MV-4-11 (cell line): ENCODE results near the gene PSAP.

ENCODE experiments used
- DNase-seq: peaks from one replicate; lab custom pipeline; 2025; lab: John Stamatoyannopoulos, UW

PSAP gene

DNA sequence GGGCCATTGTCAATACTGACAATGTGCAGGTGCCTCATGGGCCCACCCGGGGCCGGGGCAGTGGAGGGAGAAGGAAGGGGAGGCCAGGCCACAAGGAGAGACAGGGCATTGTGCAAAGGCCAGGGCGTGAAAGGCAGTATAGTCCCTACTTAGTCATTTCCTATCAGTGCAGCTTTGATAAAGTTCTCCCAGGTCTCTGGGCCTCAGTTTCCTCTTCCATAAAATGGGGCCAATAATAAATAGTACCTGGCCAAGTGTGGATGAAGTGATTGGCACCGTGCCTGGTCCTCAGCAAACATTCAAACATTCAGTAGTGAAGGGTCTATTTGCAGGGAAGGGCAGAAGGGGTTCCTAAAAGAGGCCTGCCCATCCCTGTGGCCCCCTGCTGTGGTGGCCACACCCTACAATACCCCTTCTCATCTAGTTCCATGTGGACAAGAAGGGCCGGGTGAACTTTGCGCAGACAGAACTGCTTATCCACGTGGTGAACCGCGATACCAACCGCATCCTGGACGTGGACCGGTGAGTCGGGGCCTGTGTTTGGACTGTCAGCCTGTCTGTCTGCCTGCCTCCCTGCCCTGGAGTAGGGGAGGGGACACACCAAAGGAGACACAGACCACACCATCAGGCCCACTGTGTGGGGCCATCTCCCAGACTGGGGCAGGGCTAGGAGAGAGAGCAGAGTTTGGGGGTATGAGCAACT is 40.9 kb downstream of the PSAP start:
- peak; percentile 57 for DNase-seq

DNA sequence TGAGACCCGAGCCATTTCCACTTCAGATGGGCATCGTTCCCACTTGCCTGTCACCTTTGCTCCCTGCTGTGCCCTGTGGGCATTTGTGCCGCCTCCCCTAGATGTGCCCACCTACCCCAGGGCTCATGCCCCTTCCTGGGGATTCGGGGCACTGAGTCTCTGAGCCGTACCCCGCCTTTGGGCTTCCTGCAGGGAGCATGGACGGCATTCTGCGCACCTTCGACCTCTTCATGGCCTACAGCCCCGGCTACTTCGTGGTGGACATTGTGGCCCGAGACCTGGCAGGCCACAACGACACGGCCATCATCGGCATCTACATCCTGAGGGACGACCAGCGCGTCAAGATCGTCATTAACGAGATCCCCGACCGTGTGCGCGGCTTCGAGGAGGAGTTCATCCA is 41.4 kb downstream of the PSAP start:
- DNase-seq, result no peak

DNA sequence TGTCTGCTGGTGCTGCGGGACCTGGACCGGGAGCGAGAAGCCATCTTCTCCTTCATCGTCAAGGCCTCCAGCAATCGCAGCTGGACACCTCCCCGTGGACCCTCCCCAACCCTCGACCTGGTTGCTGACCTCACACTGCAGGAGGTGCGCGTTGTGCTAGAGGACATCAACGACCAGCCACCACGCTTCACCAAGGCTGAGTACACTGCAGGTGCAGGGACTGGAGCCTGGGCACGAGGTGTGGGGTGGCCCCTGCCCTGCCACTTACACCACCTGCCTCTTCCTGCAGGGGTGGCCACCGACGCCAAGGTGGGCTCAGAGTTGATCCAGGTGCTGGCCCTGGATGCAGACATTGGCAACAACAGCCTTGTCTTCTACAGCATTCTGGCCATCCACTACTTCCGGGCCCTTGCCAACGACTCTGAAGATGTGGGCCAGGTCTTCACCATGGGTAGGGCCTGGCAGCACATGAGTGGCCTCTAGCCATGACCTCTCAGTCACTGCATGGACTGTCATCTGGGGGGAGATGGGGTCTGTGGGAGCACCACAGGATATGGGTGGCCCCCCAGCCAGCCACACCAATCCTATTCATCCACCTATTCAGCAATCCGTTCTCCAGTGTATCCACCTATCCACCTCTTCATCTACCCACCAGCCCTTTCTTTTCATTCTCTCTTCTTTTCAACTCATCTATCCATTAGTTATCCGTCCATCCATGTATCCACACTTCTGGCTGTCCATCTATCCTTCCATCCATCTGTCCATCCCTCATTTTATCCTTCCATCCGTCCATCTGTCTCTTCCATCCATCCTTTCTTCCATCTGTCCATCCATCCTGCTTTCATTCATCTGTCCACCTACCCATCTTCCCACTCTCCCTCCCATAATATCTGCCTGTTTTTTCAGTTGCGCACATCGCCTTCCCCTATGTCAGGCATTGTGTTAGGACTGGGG is 43.2 kb downstream of the PSAP start:
- no peak for DNase-seq

DNA sequence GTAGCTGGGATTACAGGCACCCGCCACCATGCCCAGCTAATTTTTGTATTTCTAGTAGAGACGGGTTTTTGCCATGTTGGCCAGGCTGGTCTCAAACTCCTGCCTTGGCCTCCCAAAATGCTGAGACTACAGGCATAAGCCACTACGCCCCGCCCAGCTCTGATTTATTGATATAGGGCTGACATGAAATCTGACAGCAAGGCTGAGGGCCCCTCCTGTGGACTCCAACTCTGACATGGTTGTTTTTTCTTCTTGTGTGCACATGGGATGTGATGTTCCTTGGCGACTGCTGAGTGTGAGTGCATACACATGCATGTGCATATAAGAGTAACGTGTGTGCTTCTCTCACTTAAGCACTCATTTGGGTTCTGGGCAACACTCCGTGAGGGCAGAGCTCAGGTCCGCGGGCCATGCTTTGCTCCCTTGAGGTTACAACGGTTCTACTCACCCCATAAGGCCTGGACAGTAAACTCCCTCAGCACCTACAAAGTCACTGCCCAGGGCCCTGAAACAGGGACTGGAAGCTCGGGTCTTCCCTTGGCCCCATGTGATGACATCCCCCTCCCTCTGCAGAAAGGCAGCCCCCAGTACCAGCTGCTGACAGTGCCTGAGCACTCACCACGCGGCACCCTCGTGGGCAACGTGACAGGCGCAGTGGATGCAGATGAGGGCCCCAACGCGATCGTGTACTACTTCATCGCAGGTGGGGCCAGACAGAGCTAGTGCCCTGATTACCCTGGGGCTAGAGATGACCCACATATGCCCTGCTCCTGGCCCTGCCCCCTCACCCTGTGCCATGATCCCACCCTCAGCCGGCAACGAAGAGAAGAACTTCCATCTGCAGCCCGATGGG is 44.1 kb downstream of the PSAP start:
- no peak for DNase-seq

DNA sequence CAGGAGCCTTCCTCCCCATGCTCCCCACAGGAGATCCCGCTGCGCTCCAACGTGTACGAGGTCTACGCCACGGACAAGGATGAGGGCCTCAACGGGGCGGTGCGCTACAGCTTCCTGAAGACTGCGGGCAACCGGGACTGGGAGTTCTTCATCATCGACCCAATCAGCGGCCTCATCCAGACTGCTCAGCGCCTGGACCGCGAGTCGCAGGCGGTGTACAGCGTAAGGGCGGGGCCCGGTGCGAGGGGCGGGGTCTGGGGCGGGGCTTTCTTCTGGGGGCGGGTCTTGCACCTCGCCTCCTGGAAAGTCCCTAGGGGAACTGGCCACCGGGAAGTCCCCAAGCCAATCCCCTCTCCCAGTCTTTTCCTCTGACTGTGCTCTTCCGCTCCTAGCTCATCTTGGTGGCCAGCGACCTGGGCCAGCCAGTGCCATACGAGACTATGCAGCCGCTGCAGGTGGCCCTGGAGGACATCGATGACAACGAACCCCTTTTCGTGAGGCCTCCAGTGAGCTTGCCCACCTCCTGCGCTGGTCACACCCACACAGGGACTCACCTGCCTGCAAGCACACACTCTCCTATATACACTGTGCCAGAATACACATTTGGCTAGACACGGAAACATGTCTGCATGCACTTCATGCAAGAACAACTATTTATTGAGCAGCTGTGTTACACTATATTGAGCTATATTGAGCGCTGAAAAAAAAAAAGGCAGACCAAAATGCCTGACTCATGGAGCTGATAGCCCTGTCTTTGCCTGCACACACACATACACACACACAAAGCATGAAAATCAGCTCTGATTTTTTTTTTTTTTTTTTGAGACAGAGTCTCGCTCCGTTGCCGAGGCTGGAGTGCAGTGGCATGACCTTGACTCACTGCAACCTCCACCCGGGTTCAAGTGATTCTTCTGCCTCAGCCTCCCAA is 45.0 kb downstream of the PSAP start:
- no peak for DNase-seq

DNA sequence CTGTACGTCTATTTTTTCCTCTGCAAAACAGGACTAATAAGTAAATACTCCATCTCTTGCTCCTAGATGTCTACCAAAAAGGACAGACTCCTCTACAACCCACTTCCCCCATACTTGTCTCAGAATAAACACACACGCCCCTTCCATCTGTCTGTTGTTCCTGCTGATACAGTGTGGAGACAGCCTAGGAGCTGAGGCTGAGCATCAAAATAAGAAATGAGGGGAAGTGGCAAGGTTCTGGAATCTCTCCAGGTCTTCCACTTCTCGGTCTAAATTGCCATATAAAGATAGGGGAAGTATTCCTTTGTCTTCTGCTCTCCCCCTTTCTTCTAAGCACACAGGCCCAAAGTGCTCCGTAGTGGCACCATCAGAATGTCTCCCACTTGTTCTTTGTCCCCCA is 47.0 kb downstream of the PSAP start:
- DNase-seq, result peak; percentile 87

DNA sequence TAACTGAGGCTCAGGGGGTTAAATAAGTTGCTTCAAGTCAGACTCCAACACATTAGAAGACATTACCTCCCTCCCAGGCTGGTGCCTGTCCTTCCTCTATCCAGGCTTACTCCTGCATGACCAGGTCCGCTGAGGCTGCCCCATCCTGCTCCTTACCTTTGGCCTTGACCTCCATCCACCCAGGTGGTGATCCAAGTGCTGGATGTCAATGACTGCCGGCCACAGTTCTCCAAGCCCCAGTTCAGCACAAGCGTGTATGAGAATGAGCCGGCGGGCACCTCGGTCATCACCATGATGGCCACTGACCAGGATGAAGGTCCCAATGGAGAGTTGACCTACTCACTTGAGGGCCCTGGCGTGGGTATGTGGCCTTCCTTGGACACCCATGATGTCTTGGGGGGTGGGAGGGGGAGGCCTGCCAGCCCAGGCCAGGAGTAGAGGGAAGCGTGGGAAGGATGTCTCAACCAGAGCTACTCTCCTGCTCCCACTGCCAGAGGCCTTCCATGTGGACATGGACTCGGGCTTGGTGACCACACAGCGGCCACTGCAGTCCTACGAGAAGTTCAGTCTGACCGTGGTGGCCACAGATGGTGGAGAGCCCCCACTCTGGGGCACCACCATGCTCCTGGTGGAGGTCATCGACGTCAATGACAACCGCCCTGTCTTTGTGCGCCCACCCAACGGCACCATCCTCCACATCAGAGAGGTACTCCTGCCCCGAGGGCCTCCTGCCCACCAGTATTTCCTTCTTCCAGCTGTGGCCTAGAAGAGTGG is 48.1 kb downstream of the PSAP start:
- no peak for DNase-seq

DNA sequence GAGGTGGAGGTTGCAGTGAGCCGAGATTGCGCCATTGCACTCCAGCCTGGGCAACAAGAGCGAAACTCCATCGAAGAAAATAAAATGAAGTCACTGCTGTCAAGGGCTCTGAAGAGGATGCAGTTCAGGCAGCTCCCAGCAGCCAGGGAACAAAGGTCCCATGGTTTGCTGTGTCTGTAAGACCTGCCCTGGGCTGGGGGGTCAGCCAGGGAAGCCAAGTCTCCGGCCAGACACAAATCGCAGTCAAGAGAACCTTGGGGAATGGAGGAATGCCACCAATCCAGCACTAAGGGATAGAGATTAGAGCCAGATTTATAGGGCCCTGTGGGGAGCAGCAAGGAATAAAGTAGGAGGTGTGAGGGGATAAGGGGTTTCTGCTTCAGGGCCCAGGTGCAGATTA is 48.8 kb downstream of the PSAP start:
- no peak for DNase-seq

DNA sequence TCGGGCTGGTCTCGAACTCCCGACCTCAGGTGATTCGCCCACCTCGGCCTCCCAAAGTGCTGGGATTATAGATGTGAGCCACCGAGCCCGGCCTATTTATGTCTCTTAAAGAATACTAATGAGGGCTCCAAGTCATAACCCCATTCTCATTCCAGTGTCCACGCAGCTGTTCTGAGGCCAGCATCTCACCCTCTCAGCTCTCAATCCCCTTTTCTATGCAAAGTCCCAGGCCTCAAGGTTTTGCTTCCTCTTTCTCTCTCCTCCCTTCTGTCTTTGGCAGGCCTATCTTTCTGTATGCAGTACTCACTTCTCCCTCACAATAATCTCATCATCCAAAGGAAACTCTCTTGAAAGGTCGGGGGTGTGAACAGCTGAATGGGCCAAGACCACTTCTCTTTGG is 49.7 kb downstream of the PSAP start:
- peak; percentile 96 for DNase-seq

DNA sequence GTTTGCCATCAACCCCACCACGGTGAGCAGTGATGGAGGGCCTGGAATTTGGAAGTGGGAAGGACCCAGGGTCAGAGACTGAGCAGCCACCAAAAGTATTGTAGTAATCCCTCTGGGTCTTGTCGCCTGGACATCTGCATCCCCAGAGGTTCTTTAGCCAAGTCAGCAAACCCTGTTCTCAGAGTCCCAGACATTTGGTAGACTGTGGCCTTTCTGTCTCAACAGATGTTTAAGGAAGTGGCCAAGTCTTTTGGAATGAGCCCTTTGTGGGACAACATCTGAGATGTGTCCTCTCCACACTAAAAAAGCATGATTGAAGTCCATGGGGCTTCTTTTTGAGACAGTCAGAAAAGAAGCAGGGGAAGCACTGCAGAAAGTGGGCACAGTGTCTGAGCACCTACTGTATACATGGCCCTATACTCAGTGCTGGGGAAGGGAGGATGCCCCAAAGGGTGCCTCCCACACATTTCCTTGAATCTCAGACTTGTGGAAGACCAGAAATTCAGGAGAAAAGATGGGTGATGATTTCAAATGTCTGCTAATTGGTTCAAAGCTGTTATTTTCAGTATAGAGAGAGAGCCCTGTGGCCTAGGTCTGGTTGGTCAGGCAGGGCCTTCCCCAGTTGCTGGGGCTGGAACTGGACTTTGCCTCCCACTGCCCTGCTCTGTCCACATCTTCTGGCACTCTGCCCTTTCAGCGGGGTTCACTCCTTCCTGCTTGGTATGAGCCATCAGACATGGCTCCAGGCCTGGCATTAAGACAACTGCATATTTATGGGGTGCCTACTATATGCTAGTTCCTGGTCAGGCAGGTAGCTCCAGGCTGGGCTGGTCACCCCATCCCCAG is 51.2 kb downstream of the PSAP start:
- DNase-seq, result peak; percentile 14

DNA sequence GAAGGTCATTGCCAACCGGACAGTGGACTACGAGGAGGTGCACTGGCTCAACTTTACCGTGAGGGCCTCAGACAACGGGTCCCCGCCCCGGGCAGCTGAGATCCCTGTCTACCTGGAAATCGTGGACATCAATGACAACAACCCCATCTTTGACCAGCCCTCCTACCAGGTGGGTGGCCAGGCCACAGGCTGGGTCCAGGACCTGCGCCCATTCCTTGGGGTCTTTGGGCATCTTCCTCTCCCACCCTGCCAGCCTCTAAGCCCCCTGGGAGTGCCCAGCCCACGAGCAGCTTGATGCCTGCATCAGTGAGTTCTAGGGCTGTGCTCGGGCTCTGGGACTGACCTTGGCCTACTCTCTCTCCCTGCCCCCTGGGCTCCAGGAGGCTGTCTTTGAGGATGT is 51.9 kb downstream of the PSAP start:
- DNase-seq, result no peak

DNA sequence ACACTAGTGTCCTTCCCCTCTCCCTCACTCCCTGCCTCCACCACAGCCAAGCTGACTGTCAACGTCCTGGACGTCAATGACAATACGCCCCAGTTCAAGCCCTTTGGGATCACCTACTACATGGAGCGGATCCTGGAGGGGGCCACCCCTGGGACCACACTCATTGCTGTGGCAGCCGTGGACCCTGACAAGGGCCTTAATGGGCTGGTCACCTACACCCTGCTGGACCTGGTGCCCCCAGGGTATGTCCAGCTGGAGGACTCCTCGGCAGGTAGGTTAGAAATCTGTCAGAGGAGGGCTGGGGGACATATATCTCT is 52.8 kb downstream of the PSAP start:
- DNase-seq, result no peak

DNA sequence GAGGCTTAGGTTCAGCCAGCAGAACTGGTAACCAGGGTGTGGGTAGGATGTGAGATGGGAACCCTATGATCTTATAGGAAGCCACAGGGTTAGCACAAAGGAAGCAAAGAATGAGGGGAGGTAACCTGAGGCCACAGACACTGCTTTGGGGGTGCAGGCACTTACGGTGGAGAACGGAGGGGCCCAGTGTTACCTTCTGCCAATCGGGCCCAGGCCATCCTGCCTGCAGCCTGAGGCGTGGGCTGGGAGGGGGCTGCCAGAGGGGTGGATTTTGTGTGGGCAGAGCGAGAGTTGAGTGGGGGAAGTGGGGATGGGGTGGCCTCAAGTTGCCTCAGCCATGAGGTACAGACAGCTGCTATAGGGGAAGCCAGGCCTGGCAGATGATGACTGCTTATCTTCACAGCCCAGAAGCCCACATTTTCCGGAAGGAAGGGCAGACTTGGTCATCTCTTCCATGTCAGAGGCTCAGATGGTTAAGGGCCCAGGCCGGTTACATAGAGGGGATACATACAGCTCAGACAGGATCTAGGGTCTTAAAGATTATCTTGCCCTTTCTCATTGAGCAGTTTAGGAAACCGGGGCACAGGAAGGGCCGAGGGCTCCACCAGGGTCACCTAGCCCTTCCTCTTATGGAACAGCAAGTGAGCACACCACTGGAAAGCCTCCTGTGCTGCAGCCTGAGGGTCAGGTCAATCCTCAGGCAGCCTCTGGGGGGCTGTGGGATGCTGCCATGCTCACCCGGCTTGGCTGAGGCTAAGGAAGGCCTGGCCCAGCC is 53.3 kb downstream of the PSAP start:
- DNase-seq, result peak; percentile 66

DNA sequence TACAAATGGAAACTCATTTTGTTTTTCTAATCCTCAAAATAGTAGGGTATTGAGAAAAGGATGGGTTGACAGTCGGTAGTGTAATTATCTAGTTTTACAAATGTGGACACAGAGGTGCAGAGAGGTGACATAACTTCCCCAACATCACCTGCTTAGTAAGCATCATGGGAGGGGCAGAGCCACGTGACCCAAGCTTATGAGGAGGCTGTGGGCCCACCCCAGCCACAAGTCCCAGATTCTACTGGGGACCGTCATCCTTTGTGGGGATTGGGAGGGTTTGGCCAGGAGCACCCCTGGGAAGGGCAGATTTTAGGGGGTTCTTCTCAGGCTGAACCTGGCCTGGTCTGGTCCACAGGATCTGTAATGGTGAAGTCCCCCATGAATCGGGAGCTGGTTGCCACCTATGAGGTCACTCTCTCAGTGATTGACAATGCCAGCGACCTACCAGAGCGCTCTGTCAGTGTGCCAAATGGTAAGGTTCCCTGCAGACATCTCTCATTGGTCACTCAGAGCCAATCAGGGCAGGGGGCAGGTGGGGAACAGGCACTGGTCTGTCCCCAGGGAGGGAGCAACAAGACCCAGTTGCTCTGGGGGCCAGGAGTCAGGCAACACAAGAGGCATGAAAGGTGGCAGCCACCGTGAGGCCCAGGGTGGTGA is 54.2 kb downstream of the PSAP start:
- DNase-seq, result no peak

DNA sequence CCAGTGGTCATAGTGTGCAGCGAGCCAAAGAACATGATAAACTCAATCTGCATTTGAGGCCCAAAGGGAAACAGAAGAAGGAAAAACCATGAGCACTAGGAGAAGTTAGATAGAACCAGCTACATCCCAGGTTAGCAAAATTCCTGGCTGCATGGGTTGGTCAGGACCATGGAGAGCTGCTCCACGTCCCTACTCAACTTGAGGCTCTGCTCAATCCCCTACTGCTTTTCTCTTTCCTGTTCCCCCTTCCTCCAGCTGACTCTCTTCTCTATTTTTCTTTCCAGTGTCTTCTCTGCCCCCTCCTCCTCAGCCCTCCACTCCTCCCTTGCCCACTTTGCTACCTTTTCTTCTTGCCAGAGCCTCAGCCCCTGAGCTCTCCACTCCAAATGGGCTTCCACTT is 55.8 kb downstream of the PSAP start:
- DNase-seq, result no peak

DNA sequence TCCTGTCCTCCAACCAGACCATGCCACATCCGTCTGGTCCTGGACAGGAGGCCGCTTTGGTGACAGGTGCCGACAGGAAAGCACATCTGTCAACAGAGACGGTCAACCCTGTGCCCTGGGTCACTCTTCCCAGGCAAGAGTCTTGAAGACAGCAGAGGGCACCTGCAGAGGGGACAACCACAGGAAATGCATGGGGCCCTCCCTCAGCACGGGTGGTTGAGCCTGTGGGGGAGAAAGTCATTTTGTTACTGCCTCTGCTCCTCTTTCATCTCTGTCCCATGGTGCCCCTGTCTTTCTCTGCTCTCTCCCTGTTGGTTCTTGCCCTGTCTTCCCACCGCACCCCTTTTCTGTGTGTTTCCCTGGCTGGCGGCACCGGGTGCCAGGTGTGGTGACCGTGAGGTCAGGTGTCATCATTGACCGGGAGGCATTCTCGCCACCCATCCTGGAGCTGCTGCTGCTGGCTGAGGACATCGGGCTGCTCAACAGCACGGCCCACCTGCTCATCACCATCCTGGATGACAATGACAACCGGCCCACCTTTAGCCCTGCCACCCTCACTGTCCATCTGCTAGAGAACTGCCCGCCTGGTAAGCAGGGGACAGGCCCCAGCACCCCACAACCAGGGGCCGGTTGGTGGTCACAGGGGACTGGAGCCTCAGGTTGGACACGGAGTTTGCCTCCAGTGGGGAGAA is 60.2 kb downstream of the PSAP start:
- DNase-seq, result no peak

DNA sequence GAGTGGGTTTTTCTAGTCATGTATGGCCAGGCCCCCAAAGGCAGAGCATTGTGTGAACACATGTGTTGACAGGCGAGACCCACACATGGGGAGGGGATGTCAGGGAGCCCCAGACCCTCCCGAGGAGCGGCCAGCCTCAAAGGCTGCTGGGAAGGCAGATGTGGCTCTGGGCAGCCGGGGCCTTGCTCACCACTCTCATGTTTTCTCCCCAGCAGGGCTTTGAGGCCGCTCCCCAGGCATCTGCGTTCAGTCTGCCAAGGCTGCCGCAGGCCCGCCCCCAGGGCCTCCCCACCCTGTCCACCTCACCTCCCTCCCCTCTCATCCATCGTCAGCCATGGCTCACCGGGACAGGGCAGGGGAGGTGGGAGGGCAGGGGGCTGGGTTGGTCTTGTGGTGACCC is 61.2 kb downstream of the PSAP start:
- DNase-seq, result no peak

DNA sequence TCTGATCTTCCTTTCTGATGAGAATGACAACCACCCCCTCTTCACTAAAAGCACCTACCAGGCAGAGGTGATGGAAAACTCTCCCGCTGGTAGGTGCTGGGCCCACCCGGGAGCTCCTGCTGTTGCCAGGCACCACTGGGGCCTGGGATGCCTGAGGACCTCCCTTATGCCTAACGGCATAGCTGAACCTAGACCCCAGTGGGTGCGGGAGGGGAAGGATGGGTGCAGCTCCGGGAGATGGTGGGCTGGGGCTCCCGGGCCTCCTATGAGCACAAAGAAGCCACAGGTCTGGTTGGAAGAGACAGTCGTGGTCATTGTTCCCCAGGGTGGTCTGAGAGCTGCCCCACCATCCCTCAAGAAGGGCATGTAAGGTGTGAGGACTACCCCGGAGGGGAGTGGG is 62.1 kb downstream of the PSAP start:
- no peak for DNase-seq
